PC-3 (cell line): ENCODE data around the gene CNTD1.

Source experiments
- CTCF ChIP-seq: fragments of 300-600 bp; sonication (generic); conservative IDR thresholded peaks from 2 replicates; pipeline ENCODE4 v1.5.1; 2017; ENCODE audit warnings: antibody characterized with exemption, low read depth, mild to moderate bottlenecking, low read length
- EZH2 ChIP-seq: fragments of 300-600 bp; sonication (generic); IDR thresholded peaks from one replicate; pipeline ENCODE4 v1.6.1; 2017; ENCODE audit warnings: antibody characterized with exemption, mild to moderate bottlenecking, low read length; ENCODE audit not compliant: unreplicated experiment

- TF ChIP-seq EZH2, result no peak
- no peak for TF ChIP-seq CTCF
These were observed 22.5 kb downstream of the CNTD1 start for GRCh38 chr17:42821176-42821575.
